Stomach (tissue), 9 donors: ENCODE measurements around the gene MRPL18. TPM values are rescaled to one million over a fixed set of nuclear protein-coding genes. Genes with fewer than 3 reads are reported as not detected.

Experiments
- DNase-seq, 2 donors: peaks; one replicate each; pipeline versions ENCODE4 v3.0.0 to v3.0.0-alpha.2; 2013 to 2019
- H3K27ac ChIP-seq, 5 donors: fragments of 200-600 bp in 4 of 5; sonication (generic) in 4 of 5; one replicate each; pipeline ENCODE4 v1.5.1; 2013 to 2019; ENCODE audit warnings: mild to moderate bottlenecking in 1 of 5, moderate library complexity in 1 of 5
- H3K27me3 ChIP-seq, 3 donors: fragments of 200-600 bp; sonication (generic); one replicate each; pipeline ENCODE4 v1.5.1; 2017 to 2019; ENCODE audit warnings: mixed run types in 1 of 3
- H3K36me3 ChIP-seq, 4 donors: fragments of 200-600 bp; sonication (generic); 1 replicate in 3 of 4; 2 replicates in 1 of 4; pipeline ENCODE4 v1.5.1; 2016 to 2019
- H3K4me1 ChIP-seq, 4 donors: fragments of 200-600 bp; sonication (generic); one replicate each; pipeline ENCODE4 v1.5.1; 2016 to 2019
- H3K4me3 ChIP-seq, 4 donors: fragments of 200-600 bp; sonication (generic) in 3 of 4; one replicate each; pipeline ENCODE4 v1.5.1; 2016 to 2019; ENCODE audit warnings: mild to moderate bottlenecking in 1 of 4
- H3K9me3 ChIP-seq, 4 donors: fragments of 200-600 bp; sonication (generic); one replicate each; pipeline ENCODE4 v1.5.1; 2016 to 2019
- EP300 ChIP-seq: sonication (generic); formaldehyde crosslinking; IDR thresholded peaks from one replicate; pipeline ENCODE4 v1.6.1; 2017; ENCODE audit warnings: antibody characterized with exemption
- POLR2A ChIP-seq, 4 donors: fragments of 450-650 bp; IDR thresholded peaks; one replicate each; pipeline ENCODE4 v1.6.1; 2016; ENCODE audit warnings: antibody characterized with exemption in 4 of 4, control low read depth in 2 of 4, mild to moderate bottlenecking in 1 of 4, moderate library complexity in 1 of 4
- POLR2AphosphoS5 ChIP-seq, 3 donors: sonication (generic); formaldehyde crosslinking; IDR thresholded peaks; one replicate each; pipeline ENCODE4 v1.6.1; 2016; ENCODE audit warnings: antibody characterized with exemption in 3 of 3
- WGBS, 5 donors: extraction: QIAGEN DNeasy Blood & Tissue Kit in 3 of 5; methylation state at CpG; one replicate each; pipeline versions ENCODE4 v1.1.5 to v1.1.7; 2013 to 2018; 5-methylcytosine and 5-hydroxymethylcytosine counted together
- intact Hi-C: fragments of 100-400 bp; cut with DNase I; formaldehyde crosslinking; loops from one replicate; pipeline ENCODE4 v1.15.1; 2023; ENCODE audit warnings: low total_unique reads
- polyA plus RNA-seq, 3 donors: library from polyadenylated mRNA; stranded (reverse); fragments of 200-250 nt; gene quantifications; one replicate each; pipeline ENCODE4 v1.2.3, GENCODE V29; 2013
- total RNA-seq, 5 donors: library from RNA; depleted of rRNA; stranded (reverse); fragments of >200 nt; gene quantifications; one replicate each; pipeline versions ENCODE4 v1.1.0 to v1.2.3, GENCODE V29; 2014 to 2016
- TF ChIP-seq, protein P1 (sequence below), 7 experiments: fragments of 450-650 bp in 4 of 7; fragments of 200-600 bp in 3 of 7; sonication (generic) in 3 of 7; IDR thresholded peaks; one replicate each; pipeline ENCODE4 v1.5.1; 2016 to 2019; ENCODE audit warnings: antibody characterized with exemption in 7 of 7, control low read depth in 2 of 7, mild to moderate bottlenecking in 1 of 7
- donor health status: healthy with polysubstance abuse.
- donor health status: Bipolar disorder and iron deficiency.
- donor health status: healthy.

The MRPL18 gene
- total and polyA plus RNA-seq, 8 donors: 3.6 to 105 (median 67.3) TPM

GRCh38 chr6:159801935-159802334 lies 11.7 kb downstream of the MRPL18 start:
- TF ChIP-seq POLR2A (IDR thresholded peaks at IDR 0.05) (no peak), POLR2AphosphoS5 (IDR thresholded peaks at IDR 0.05) (no peak), EP300 (no peak)
- TF ChIP-seq, protein P1, sequence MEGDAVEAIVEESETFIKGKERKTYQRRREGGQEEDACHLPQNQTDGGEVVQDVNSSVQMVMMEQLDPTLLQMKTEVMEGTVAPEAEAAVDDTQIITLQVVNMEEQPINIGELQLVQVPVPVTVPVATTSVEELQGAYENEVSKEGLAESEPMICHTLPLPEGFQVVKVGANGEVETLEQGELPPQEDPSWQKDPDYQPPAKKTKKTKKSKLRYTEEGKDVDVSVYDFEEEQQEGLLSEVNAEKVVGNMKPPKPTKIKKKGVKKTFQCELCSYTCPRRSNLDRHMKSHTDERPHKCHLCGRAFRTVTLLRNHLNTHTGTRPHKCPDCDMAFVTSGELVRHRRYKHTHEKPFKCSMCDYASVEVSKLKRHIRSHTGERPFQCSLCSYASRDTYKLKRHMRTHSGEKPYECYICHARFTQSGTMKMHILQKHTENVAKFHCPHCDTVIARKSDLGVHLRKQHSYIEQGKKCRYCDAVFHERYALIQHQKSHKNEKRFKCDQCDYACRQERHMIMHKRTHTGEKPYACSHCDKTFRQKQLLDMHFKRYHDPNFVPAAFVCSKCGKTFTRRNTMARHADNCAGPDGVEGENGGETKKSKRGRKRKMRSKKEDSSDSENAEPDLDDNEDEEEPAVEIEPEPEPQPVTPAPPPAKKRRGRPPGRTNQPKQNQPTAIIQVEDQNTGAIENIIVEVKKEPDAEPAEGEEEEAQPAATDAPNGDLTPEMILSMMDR (IDR thresholded peaks at IDR 0.05): no peak
- no peaks in the 10 kb centered on the region for H3K27me3 ChIP-seq
- no peaks in the 10 kb centered on the region for H3K9me3 ChIP-seq
- H3K4me3 ChIP-seq: no peak overlapping the region
- intact Hi-C loops: no loop called here
- peaks cover 18 to 39% (median 36%) of the 10 kb centered on the region in 4 donors for H3K36me3 ChIP-seq
- 91 to 94% (median 93%) methylated on average over 8 of the region's 8 CpGs for WGBS, 5 donors
- DNase-seq: no peak
- peaks cover 0 to 5% (median 0%) of the 10 kb centered on the region in 4 donors for H3K4me1 ChIP-seq
- H3K27ac ChIP-seq: no peak overlapping the region

- 64 to 82% (median 74%) methylated on average over 10 of the region's 10 CpGs for WGBS, 5 donors
- peaks cover 0 to 15% (median 0%) of the 10 kb centered on the region in 4 donors for H3K4me1 ChIP-seq
- H3K9me3 ChIP-seq: no peaks in the 10 kb centered on the region
- DNase-seq: peak in 1 of 2 donors; percentile 11
- no peak overlapping the region for H3K4me3 ChIP-seq
- H3K36me3 ChIP-seq: peaks cover 0 to 13% (median 10%) of the 10 kb centered on the region in 4 donors
- H3K27me3 ChIP-seq: no peaks in the 10 kb centered on the region
- intact Hi-C loops: no loop called here
- H3K27ac ChIP-seq: no peak overlapping the region
- no peak for TF ChIP-seq POLR2AphosphoS5 (IDR thresholded peaks at IDR 0.05)
- TF ChIP-seq, protein P1 (IDR thresholded peaks at IDR 0.05): no peak
- no peak for TF ChIP-seq POLR2A (IDR thresholded peaks at IDR 0.05)
- no peak for TF ChIP-seq EP300
These were observed 14.2 kb downstream of the MRPL18 start for GRCh38 chr6:159804504-159804903.

DNA sequence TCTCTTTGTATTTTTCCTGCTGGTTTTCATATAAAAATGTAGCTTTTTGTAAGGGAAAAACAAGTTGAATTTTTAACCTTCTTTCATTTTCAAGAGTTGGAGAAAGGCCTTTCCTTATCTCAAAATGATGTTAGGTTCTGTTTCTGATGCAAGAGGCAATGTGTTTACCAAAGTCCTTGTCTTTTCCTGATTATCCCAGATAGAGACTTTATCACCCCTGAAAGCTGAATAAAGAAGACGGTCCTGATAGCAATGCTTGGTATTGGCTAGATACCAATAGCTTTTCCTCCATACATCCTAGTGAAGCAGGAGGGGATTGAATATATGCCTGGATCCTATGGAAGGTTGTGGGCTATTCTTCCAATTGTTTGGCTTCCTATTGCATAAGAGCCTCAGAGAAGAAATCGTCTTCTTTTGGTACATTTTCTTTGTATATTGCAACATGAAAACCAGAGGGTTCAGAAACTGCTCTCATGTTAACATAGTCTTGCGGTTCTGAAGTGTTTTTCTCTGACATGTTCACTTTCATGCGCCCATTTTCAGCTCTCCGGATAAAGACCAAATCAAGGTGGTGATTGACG lies 15.3 kb downstream of the MRPL18 start:
- Histone ChIP-seq H3K27ac (no peak overlapping the region), H3K36me3 (peaks cover 0 to 4% (median under 1%) of the 10 kb centered on the region in 4 donors), H3K4me3 (no peak overlapping the region), H3K4me1 (peaks cover 0 to 15% (median 0%) of the 10 kb centered on the region in 4 donors), H3K27me3 (no peaks in the 10 kb centered on the region), H3K9me3 (no peaks in the 10 kb centered on the region)
- 86 to 89% (median 88%) methylated on average over 6 of the region's 6 CpGs for WGBS, 5 donors
- no peak for DNase-seq
- intact Hi-C loops: no loop called here
- no peak for TF ChIP-seq EP300
- TF ChIP-seq, protein P1 (IDR thresholded peaks at IDR 0.05): no peak
- no peak for TF ChIP-seq POLR2A (IDR thresholded peaks at IDR 0.05)

GRCh38 chr6:159806021-159806458 lies 15.8 kb downstream of the MRPL18 start:
- H3K36me3 ChIP-seq: peaks cover 0 to 4% (median 0%) of the 10 kb centered on the region in 4 donors
- intact Hi-C loops: no loop called here
- no peaks in the 10 kb centered on the region for H3K27me3 ChIP-seq
- no peak overlapping the region for H3K4me3 ChIP-seq
- whole genome bisulfite sequencing, 5 donors: 81 to 91% (median 87%) methylated on average over 9 of the region's 9 CpGs
- no peak overlapping the region for H3K27ac ChIP-seq
- peak in 1 of 2 donors; percentile 10 for DNase-seq
- no peaks in the 10 kb centered on the region for H3K9me3 ChIP-seq
- peaks cover 0 to 15% (median 0%) of the 10 kb centered on the region in 4 donors for H3K4me1 ChIP-seq
- TF ChIP-seq, protein P1 (IDR thresholded peaks at IDR 0.05): no peak
- TF ChIP-seq EP300: no peak
- TF ChIP-seq POLR2AphosphoS5 (IDR thresholded peaks at IDR 0.05): no peak
- TF ChIP-seq POLR2A (IDR thresholded peaks at IDR 0.05): no peak
